Measurements from ENCODE around the gene KCNQ1.

DNA sequence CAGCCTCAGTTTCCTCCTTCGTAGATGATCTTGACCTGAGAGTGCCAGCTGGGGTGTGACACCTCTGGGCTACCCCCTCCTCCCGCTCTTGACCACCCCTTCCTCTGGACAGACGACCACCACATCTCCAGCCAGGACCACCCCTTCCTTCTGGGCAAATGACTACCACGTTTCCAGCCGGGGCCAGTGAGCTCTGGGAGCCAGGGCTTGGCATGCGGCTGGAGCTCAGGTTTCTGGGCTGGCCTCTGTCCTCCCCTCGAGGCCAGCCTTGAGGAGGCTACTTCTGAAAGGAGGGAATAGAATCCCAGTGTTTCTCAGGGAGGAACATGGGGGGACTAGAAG is 134.1 kb downstream of the KCNQ1 start:
- TF ChIP-seq CTCF (IDR thresholded peaks at IDR 0.05) (no peak), POLR2AphosphoS5 (IDR thresholded peaks at IDR 0.05) (no peak)
